NCI-H1436 (cell line): ENCODE results near the gene KCNS3.
"Not testable (repeated sequence)": the region's sequence is repeated elsewhere in the genome, so short reads cannot be mapped to it uniquely, and the experiment has no call there.

Experiments used
- DNase-seq: peaks from one replicate; lab custom pipeline; 2025; lab: John Stamatoyannopoulos, UW

KCNS3 gene

GRCh38 chr2:17950006-17950405 lies 71.5 kb downstream of the KCNS3 start:
- no peak for DNase-seq

GRCh38 chr2:17951563-17951962 lies 73.1 kb downstream of the KCNS3 start:
- DNase-seq = no peak

GRCh38 chr2:17958466-17959092 lies 80.1 kb downstream of the KCNS3 start:
- DNase-seq = no peak

- no peak for DNase-seq
Observed at GRCh38 chr2:17959356-17959755, 80.9 kb downstream of the KCNS3 start.

- no peak for DNase-seq
Observed at GRCh38 chr2:17959833-17960232, 81.4 kb downstream of the KCNS3 start.

GRCh38 chr2:17960925-17961324 lies 82.5 kb downstream of the KCNS3 start:
- no peak for DNase-seq

- no peak for DNase-seq
Observed at GRCh38 chr2:17961789-17962188, 83.3 kb downstream of the KCNS3 start.

- no peak for DNase-seq
Observed at GRCh38 chr2:17962876-17963275, 84.4 kb downstream of the KCNS3 start.

GRCh38 chr2:17963571-17963970 lies 85.1 kb downstream of the KCNS3 start:
- DNase-seq = not testable (repeated sequence)

- no peak for DNase-seq
Observed at GRCh38 chr2:17965196-17965595, 86.7 kb downstream of the KCNS3 start.

GRCh38 chr2:17966798-17967197 lies 88.3 kb downstream of the KCNS3 start:
- DNase-seq = no peak

- no peak for DNase-seq
Observed at GRCh38 chr2:17969661-17970060, 91.2 kb downstream of the KCNS3 start.

- no peak for DNase-seq
Observed at GRCh38 chr2:17971531-17972125, 93.2 kb downstream of the KCNS3 start.

- no peak for DNase-seq
Observed at GRCh38 chr2:17972991-17973390, 94.5 kb downstream of the KCNS3 start.

GRCh38 chr2:17975401-17975800 lies 96.9 kb downstream of the KCNS3 start:
- no peak for DNase-seq

- DNase-seq = no peak
Observed at GRCh38 chr2:17976871-17977746, 98.6 kb downstream of the KCNS3 start.

GRCh38 chr2:17979707-17980106 lies 101.2 kb downstream of the KCNS3 start:
- DNase-seq = no peak

GRCh38 chr2:17981936-17982335 lies 103.5 kb downstream of the KCNS3 start:
- no peak for DNase-seq
